ENCODE measurements around the gene MGARP.
A peak's percentile ranks its signal among the peaks of the same experiment; 100 is the strongest.
"Not testable (repeated sequence)": the region's sequence is repeated elsewhere in the genome, so short reads cannot be mapped to it uniquely, and the experiment has no call there.

The MGARP gene

GRCh38 chr4:139279760-139280620 lies at the start of gene MGARP:
TSS of gene MGARP (minus strand) at chr4:139280225. CDS start at chr4:139280158, 67 bp downstream.
- DNase-seq, result no peak

DNA sequence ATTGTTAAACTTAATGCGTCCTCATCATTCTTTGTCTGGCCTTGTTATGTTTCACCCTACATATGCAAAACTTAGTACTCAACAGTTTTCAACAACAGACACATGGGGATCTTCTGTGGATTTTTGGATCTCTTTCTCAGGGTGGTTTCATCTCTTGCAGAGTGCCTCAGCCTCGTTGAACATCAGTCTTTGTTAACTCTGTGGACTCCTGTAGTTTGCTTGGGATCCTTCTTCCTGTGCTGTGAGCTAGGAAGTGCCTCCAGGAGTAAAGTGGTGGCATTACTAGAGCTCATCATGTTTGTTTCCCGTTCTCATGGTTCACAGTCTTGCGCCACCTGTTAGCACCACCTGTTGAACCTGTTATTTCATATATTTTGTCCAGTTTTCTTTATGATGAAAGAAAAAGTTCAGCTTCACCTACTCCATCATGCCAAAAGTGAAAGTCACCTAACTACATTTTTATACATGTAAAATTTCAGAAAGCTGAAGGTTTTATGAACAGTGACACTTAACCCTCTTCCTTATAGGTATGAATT lies 49.7 kb upstream of the MGARP start:
- DNase-seq, result peak in 1 of 2 experiments; percentile 1

- DNase-seq, result no peak
Measured at GRCh38 chr4:139324620-139325019, 44.6 kb upstream of the MGARP start.

DNA sequence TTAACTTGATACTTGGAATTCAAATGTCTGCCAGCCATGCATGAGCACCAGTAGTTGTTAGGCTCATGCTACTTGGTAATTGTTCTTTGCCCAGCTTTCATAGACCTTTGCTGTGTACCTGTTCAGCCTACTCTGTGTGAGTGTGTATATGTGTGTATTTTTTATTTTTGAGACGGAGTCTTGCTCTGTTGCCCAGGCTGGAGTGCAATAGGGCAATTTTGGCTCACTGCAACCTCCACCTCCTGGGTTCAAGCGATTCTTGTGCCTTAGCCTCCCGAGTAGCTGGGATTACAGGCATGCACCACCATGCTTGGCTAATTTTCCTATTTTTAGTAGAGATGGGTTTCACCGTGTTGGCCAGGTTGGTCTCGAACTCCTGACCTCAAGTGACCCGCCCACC lies 42.5 kb upstream of the MGARP start:
- DNase-seq, result not testable (repeated sequence)

DNA sequence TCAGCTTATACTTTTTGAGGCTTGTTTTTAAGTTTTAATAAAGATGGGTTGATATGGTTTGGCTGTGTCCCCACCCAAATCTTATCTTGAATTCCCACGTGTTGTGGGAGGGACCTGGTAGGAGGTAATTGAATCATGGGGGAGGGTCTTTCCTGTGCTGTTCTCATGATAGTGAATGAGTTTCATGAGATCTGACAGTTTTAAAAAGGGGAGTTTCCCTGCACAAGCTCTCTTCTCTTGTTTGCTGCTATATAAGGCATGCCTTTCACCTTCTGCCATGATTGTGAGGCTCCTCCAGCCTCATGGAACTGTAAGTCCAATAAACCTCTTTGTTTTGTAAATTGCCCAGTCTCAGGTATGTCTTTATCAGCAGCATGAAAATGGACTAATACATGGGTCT lies 42.0 kb upstream of the MGARP start:
- DNase-seq, result not testable (repeated sequence)

GRCh38 chr4:139319571-139319970 lies 39.5 kb upstream of the MGARP start:
- no peak for DNase-seq

DNA sequence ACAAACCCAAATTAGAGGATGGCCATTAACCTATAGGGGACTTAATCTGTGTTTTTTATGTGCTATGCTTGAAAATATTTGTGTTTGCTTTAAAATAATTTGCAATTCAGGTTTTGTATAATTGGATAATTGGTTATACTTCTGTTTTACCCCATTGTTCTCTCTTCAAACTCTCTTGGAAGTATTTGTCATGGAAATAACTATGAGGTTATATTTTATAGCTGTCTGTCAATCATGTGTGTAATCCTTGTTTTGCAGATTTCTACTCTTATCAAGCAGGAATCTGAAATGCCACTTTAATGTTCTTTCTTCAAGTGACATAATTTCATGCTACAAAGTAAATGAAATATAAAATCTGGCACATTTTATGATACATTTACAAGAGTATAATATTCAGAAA lies 37.6 kb upstream of the MGARP start:
- DNase-seq, result no peak

- DNase-seq, result no peak
Measured at GRCh38 chr4:139316733-139317132, 36.7 kb upstream of the MGARP start.

- no peak for DNase-seq
Measured at GRCh38 chr4:139315221-139315675, 35.2 kb upstream of the MGARP start.

GRCh38 chr4:139314047-139314800 lies 34.2 kb upstream of the MGARP start:
- DNase-seq, result no peak

DNA sequence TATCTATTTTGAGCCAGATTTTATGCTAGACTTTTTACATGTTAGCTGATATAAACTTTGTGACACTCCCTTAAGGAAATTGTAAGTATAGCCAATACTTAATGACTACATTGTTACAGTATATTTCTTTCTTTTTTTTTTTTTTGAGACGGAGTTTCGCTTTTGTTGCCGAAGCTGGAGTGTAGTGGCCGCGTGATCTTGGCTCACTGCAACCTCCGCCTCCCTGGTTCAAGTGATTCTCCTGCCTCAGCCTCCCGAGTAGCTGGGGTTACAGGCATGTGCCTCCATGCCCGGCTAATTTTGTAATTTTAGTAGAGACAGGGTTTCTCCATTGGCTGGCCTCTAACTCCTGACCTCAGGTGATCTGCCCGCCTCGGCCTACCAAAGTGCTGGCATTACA lies 33.4 kb upstream of the MGARP start:
- DNase-seq, result not testable (repeated sequence)

- no peak for DNase-seq
Measured at GRCh38 chr4:139312552-139313332, 32.7 kb upstream of the MGARP start.

- DNase-seq, result no peak
Measured at GRCh38 chr4:139311909-139312308, 31.9 kb upstream of the MGARP start.

DNA sequence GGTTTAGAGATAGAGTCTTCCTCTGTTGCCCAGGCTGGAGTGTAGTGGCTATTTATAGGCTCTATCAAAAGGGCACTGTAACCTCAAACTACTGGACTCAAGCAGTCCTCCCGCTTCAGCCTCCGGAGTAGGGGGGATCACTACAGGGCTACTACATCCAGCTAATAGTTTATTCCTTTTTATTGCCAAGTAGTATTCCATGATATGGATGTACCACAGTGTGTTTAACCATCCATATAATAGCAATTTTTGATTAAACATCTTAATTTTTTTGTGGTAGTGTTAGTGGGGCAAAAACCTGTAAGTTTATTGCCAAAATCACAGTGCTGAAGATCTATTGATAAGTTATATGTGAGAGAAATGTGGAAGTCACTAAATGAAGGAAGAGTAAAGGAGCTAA lies 24.9 kb upstream of the MGARP start:
- no peak for DNase-seq

GRCh38 chr4:139301821-139302611 lies 22.0 kb upstream of the MGARP start, which contains the start of gene NDUFC1:
TSS of gene NDUFC1 (minus strand) at chr4:139302477. CDS start at chr4:139295798, 6,679 bp downstream.
- peak; percentile 16 to 48 for DNase-seq

- DNase-seq, result peak; percentile 96 to 97
Measured at GRCh38 chr4:139301113-139301820, 21.2 kb upstream of the MGARP start, which contains the start of gene NAA15. TSS of gene NAA15 (plus strand) at chr4:139301505. CDS start at chr4:139301778, 273 bp downstream.

DNA sequence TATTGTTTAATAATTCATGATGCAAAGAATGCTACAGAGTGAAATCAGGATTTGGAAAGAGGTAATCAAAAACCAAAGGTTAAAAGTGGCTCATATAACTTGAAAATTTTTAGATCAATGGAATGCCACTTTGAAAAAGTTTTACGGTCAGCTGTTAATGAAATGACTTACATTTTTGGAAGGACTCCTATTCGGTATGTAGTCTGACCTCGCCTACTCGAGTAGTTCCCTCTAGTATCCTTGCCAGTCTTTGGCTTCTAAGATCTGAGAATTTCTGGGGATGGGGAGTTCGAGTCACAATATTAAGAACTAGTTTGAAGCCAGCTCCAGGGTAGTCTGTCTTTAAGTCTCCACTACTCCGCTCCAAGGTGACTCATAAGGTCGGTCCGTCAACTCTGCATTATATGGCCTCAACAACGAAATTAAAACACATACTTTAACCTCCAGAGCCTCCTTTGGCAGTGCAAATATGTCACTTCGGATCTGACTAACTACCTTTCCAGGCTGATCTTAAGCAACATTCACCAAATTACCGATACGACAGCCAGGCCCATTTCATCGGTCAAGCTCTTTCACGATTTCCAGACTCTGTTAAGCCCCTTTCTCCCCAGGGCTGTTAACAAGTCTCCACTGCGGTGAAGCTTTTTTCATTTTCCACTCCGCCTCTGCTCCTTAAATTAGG lies 20.5 kb upstream of the MGARP start:
- no peak for DNase-seq

DNA sequence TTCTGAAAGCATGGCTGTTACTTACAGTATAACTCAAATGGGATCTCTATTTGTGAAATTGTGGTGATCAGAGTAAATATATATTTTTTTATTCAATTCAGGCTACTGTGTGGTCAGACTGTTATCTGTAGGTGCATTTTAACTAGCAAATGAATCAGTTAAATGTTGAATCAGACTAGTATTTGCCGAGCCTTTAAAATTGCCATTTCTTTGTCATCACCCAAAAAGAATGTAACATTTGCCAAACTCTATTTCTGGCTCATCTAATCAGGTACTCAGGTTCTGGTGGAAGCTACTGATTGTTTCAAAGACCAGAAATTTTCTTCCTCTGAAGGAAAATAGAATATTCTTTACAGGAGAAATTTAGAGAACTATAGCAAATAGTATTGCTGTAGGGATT lies 19.5 kb upstream of the MGARP start:
- no peak for DNase-seq

DNA sequence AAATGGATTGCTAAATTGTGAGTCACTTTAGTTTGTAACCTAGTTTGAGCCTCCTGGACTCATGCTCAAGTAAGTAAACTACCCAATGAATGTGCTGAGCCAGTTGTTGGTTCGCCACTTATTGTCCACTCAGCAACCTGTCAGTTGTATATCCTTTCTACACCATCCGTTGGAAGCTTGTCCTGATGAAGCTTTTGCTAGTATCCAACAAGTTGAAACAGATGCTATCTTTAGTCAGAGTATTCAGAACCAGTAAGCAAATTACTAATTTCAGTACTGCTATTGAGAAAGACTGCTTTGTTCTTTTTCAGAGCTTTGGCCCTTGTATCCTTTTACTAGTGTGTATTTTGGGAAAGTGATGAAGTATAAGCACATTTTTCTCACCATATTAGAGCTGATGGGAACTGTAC lies 17.0 kb upstream of the MGARP start:
- no peak for DNase-seq

DNA sequence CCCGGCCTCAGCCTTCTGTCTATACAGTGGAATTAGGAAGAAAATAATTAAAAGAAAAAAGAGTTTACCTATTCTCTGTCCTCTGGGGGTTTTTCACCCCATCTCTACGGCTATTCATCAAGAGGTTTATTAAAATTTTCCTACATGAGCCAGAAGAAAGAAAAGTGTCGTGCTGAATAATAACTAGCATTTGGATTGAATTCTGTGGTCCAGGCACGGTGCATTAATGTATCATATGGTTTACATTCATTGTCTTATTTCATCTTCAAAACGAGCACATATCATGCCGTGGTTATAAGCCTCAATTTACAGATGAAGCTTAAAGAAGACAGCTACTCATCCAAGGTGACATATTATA lies 15.9 kb upstream of the MGARP start:
- DNase-seq, result no peak

Data from NCI-H2081 (cell line).